Measurements from ENCODE around the gene PRKN. TPM values are rescaled to one million over a fixed set of nuclear protein-coding genes. Genes with fewer than 3 reads are reported as not detected.

Gene PRKN
- polyA plus RNA-seq, 1 experiment: 0.71 TPM

DNA sequence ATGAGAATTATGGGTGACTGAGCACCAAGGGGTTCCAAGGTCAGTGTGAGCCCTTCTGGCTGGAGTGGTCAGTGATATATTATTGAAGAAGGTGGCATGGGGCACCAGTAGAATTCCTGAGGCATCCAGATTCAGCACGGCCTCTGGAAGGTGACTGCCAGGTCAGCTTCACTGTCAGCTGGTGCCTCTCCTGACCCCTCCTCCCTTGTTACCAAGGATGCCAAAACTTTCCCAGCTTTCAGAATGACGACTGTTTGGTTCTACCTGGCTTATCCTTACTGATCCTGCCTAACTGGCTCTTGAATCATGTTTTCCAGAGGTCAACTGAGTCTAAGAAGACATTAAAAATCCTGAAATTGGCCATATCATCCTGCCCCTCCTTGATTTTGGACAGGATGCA, 1264.5 kb downstream of the PRKN start:
- ChIA-PET POLR2A (no interaction called here), CTCF (interaction anchor here (1.7 kb wide), 1 partner anchor 24 kb away, joined by 4 read pairs; no protein-coding TSS in a partner anchor)
- TF ChIP-seq, protein P1, sequence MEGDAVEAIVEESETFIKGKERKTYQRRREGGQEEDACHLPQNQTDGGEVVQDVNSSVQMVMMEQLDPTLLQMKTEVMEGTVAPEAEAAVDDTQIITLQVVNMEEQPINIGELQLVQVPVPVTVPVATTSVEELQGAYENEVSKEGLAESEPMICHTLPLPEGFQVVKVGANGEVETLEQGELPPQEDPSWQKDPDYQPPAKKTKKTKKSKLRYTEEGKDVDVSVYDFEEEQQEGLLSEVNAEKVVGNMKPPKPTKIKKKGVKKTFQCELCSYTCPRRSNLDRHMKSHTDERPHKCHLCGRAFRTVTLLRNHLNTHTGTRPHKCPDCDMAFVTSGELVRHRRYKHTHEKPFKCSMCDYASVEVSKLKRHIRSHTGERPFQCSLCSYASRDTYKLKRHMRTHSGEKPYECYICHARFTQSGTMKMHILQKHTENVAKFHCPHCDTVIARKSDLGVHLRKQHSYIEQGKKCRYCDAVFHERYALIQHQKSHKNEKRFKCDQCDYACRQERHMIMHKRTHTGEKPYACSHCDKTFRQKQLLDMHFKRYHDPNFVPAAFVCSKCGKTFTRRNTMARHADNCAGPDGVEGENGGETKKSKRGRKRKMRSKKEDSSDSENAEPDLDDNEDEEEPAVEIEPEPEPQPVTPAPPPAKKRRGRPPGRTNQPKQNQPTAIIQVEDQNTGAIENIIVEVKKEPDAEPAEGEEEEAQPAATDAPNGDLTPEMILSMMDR (IDR thresholded peaks at IDR 0.05; ENCODE audit: insufficient read depth, low read depth, low read length): no peak
- no peak for DNase-seq (ENCODE audit: low read depth)
- Histone ChIP-seq H3K36me3 (ENCODE audit: control insufficient read depth, insufficient read depth, low read length) (no peaks in the 10 kb centered on the region), H3K4me3 (ENCODE audit: low read depth, low read length) (no peak overlapping the region), H3K27me3 (ENCODE audit: control insufficient read depth, insufficient read depth, low read length) (no peaks in the 10 kb centered on the region)

GRCh38 chr6:161462148-161462547, 1265.4 kb downstream of the PRKN start:
- no peak for DNase-seq (ENCODE audit: low read depth)
- TF ChIP-seq, protein P1 (IDR thresholded peaks at IDR 0.05; ENCODE audit: insufficient read depth, low read depth, low read length): no peak
- H3K36me3 ChIP-seq (ENCODE audit: control insufficient read depth, insufficient read depth, low read length): no peaks in the 10 kb centered on the region
- ChIA-PET CTCF (interaction anchor here (0.5 to 1.7 kb wide), 2 partner anchors 16 to 23 kb away, joined by 3 to 4 read pairs; no protein-coding TSS in a partner anchor), POLR2A (no interaction called here)
- H3K4me3 ChIP-seq (ENCODE audit: low read depth, low read length): no peak overlapping the region
- H3K27me3 ChIP-seq (ENCODE audit: control insufficient read depth, insufficient read depth, low read length): no peaks in the 10 kb centered on the region

GRCh38 chr6:161459008-161459615, 1268.5 kb downstream of the PRKN start:
- Histone ChIP-seq H3K36me3 (ENCODE audit: control insufficient read depth, insufficient read depth, low read length) (no peaks in the 10 kb centered on the region), H3K4me3 (ENCODE audit: low read depth, low read length) (no peak overlapping the region), H3K27me3 (ENCODE audit: control insufficient read depth, insufficient read depth, low read length) (no peaks in the 10 kb centered on the region)
- no peak for DNase-seq (ENCODE audit: low read depth)
- POLR2A ChIA-PET: interaction anchor here (0.6 kb wide), 1 partner anchor 24 kb away, joined by 3 read pairs; no protein-coding TSS in a partner anchor
- CTCF ChIA-PET: no interaction called here
- TF ChIP-seq, protein P1 (IDR thresholded peaks at IDR 0.05; ENCODE audit: insufficient read depth, low read depth, low read length): no peak

- no peak for DNase-seq (ENCODE audit: low read depth)
- POLR2A ChIA-PET: no interaction called here
- TF ChIP-seq, protein P1 (IDR thresholded peaks at IDR 0.05; ENCODE audit: insufficient read depth, low read depth, low read length): no peak
- Histone ChIP-seq H3K27me3 (ENCODE audit: control insufficient read depth, insufficient read depth, low read length) (no peaks in the 10 kb centered on the region), H3K4me3 (ENCODE audit: low read depth, low read length) (no peak overlapping the region), H3K36me3 (ENCODE audit: control insufficient read depth, insufficient read depth, low read length) (no peaks in the 10 kb centered on the region)
- CTCF ChIA-PET: interaction anchor here (0.6 kb wide), 1 partner anchor 12 kb away, joined by 3 read pairs; no protein-coding TSS in a partner anchor
These were observed 1269.2 kb downstream of the PRKN start for GRCh38 chr6:161458201-161458951.

GRCh38 chr6:161455848-161456247, 1271.7 kb downstream of the PRKN start:
- ChIA-PET CTCF (no interaction called here), POLR2A (no interaction called here)
- TF ChIP-seq, protein P1 (IDR thresholded peaks at IDR 0.05; ENCODE audit: insufficient read depth, low read depth, low read length): no peak

More at GRCh38 chr6:161455848-161456247, 1271.7 kb downstream of the PRKN start:
- Histone ChIP-seq H3K4me3 (ENCODE audit: low read depth, low read length) (no peak overlapping the region), H3K36me3 (ENCODE audit: control insufficient read depth, insufficient read depth, low read length) (no peaks in the 10 kb centered on the region), H3K27me3 (ENCODE audit: control insufficient read depth, insufficient read depth, low read length) (no peaks in the 10 kb centered on the region)
- no peak for DNase-seq (ENCODE audit: low read depth)
